ENCODE measurements around the gene TXLNA.

The TXLNA gene

GRCh38 chr1:32223683-32224082, 44.2 kb downstream of the TXLNA start:
- TF ChIP-seq POLR2AphosphoS5 (IDR thresholded peaks at IDR 0.05; ENCODE audit: low read depth, low read length) (no peak), PAX5 (IDR thresholded peaks at IDR 0.05; ENCODE audit: insufficient read depth, low read length, severe bottlenecking) (no peak), TAF1 (IDR thresholded peaks at IDR 0.05; ENCODE audit: low read depth, low read length) (no peak), POU2F2 (IDR thresholded peaks at IDR 0.05; ENCODE audit: low read depth, low read length) (no peak), POLR2A (IDR thresholded peaks at IDR 0.05; ENCODE audit: low read depth, low read length) (no peak)
- DNase-seq (ENCODE audit: insufficient read length, low spot score) = no peak
- FAIRE-seq = no peak

- DNase-seq (ENCODE audit: insufficient read length, low spot score) (no peak), FAIRE-seq (no peak)
- TF ChIP-seq POU2F2 (IDR thresholded peaks at IDR 0.05; ENCODE audit: low read depth, low read length) (no peak), SPI1 (IDR thresholded peaks at IDR 0.05; ENCODE audit: low read depth, low read length) (no peak), POLR2AphosphoS5 (IDR thresholded peaks at IDR 0.05; ENCODE audit: low read depth, low read length) (no peak), POLR2A (IDR thresholded peaks at IDR 0.05; ENCODE audit: low read depth, low read length) (no peak), PAX5 (IDR thresholded peaks at IDR 0.05; ENCODE audit: insufficient read depth, low read length, severe bottlenecking) (no peak), TAF1 (IDR thresholded peaks at IDR 0.05; ENCODE audit: low read depth, low read length) (no peak)
Measured at GRCh38 chr1:32224285-32224684, 44.8 kb downstream of the TXLNA start.

- DNase-seq (ENCODE audit: insufficient read length, low spot score) (no peak), FAIRE-seq (no peak)
- TF ChIP-seq SPI1 (IDR thresholded peaks at IDR 0.05; ENCODE audit: low read depth, low read length) = no peak
- no peak; the same call in 1 of the 2 replicates for TF ChIP-seq POLR2AphosphoS5 (IDR thresholded peaks at IDR 0.05; ENCODE audit: low read depth, low read length)
Measured at GRCh38 chr1:32228771-32229170, 49.3 kb downstream of the TXLNA start.

DNA sequence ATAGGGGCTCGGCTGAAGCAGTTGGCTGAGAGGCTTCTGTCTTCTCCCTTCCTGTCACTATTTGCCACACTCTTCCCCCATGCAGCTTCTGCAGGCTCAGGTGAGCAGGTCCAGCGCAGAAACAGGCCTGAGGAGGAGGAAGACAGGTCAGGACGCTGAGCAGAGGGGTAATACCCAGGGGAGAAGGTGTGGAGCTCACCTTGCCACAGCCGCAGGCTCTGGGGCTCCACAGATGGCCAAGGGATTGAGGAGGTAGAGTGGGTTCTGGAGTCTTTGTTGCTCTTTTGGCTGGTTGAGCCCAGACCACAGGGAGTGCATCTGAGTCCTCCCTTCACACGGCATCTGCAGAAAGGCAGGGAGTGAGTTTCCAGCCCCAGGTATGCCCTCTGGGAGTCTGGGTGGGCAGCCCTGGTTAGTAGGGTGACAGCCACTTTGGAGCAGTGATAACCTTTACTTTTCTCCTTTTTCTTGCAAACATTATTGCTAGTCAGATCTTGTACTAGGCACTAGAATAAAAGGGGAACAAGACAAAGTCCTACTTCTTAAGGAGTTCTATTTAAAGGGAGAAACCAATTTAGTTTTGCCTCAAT, 52.5 kb downstream of the TXLNA start:
- FAIRE-seq (no peak), DNase-seq (ENCODE audit: insufficient read length, low spot score) (no peak)
- TF ChIP-seq POU2F2 (IDR thresholded peaks at IDR 0.05; ENCODE audit: low read depth, low read length) (no peak), POLR2AphosphoS5 (IDR thresholded peaks at IDR 0.05; ENCODE audit: low read depth, low read length) (peak; percentile 72; the same call in 1 of the 2 replicates)

- 0 out of 2 replicates have a peak, but pooled peaks have one; percentile 32 for TF ChIP-seq POLR2AphosphoS5 (IDR thresholded peaks at IDR 0.05; ENCODE audit: low read depth, low read length)
- no peak for TF ChIP-seq POLR2A (IDR thresholded peaks at IDR 0.05; ENCODE audit: low read depth, low read length)
- DNase-seq (ENCODE audit: insufficient read length, low spot score) = no peak
Measured at GRCh38 chr1:32232558-32233304, 53.3 kb downstream of the TXLNA start.

DNA sequence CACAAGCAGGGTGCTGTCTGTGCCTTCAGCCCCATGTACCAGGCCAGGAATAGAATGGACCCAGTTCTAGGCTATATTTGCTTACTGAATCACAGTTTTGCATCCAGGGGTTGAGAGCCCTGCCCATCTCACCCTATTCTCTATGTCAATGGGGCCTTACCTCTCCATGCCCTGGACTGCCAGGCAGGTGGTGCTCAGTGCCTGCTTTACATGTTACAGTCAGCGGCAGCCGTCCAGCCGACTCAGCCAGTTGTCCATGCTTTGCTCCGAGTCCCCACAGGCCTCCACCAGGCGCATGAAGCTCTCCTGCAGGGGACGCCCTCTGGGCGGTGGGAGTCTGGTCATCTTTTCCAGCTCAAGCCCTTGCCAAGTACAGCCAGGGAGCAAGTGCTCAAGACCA, 55.3 kb downstream of the TXLNA start:
- DNase-seq (ENCODE audit: insufficient read length, low spot score) = no peak
- TF ChIP-seq POU2F2 (IDR thresholded peaks at IDR 0.05; ENCODE audit: low read depth, low read length) (no peak), TAF1 (IDR thresholded peaks at IDR 0.05; ENCODE audit: low read depth, low read length) (no peak), SPI1 (IDR thresholded peaks at IDR 0.05; ENCODE audit: low read depth, low read length) (no peak), PAX5 (IDR thresholded peaks at IDR 0.05; ENCODE audit: insufficient read depth, low read length, severe bottlenecking) (no peak), POLR2AphosphoS5 (IDR thresholded peaks at IDR 0.05; ENCODE audit: low read depth, low read length) (no peak), POLR2A (IDR thresholded peaks at IDR 0.05; ENCODE audit: low read depth, low read length) (no peak)
- FAIRE-seq = no peak

More at GRCh38 chr1:32232558-32233304, 53.3 kb downstream of the TXLNA start:
- FAIRE-seq = no peak

GRCh38 chr1:32239337-32239736, 59.9 kb downstream of the TXLNA start:
- no peak for FAIRE-seq
- no peak for DNase-seq (ENCODE audit: insufficient read length, low spot score)
- TF ChIP-seq PAX5 (IDR thresholded peaks at IDR 0.05; ENCODE audit: insufficient read depth, low read length, severe bottlenecking) (no peak), TAF1 (IDR thresholded peaks at IDR 0.05; ENCODE audit: low read depth, low read length) (no peak), POU2F2 (IDR thresholded peaks at IDR 0.05; ENCODE audit: low read depth, low read length) (no peak), POLR2AphosphoS5 (IDR thresholded peaks at IDR 0.05; ENCODE audit: low read depth, low read length) (no peak), SPI1 (IDR thresholded peaks at IDR 0.05; ENCODE audit: low read depth, low read length) (no peak), POLR2A (IDR thresholded peaks at IDR 0.05; ENCODE audit: low read depth, low read length) (no peak)

GRCh38 chr1:32239790-32240139, 60.3 kb downstream of the TXLNA start:
- FAIRE-seq (no peak), DNase-seq (ENCODE audit: insufficient read length, low spot score) (no peak)
- TF ChIP-seq POU2F2 (IDR thresholded peaks at IDR 0.05; ENCODE audit: low read depth, low read length) (no peak), PAX5 (IDR thresholded peaks at IDR 0.05; ENCODE audit: insufficient read depth, low read length, severe bottlenecking) (no peak), POLR2A (IDR thresholded peaks at IDR 0.05; ENCODE audit: low read depth, low read length) (no peak), POLR2AphosphoS5 (IDR thresholded peaks at IDR 0.05; ENCODE audit: low read depth, low read length) (no peak), SPI1 (IDR thresholded peaks at IDR 0.05; ENCODE audit: low read depth, low read length) (no peak), TAF1 (IDR thresholded peaks at IDR 0.05; ENCODE audit: low read depth, low read length) (no peak)

DNA sequence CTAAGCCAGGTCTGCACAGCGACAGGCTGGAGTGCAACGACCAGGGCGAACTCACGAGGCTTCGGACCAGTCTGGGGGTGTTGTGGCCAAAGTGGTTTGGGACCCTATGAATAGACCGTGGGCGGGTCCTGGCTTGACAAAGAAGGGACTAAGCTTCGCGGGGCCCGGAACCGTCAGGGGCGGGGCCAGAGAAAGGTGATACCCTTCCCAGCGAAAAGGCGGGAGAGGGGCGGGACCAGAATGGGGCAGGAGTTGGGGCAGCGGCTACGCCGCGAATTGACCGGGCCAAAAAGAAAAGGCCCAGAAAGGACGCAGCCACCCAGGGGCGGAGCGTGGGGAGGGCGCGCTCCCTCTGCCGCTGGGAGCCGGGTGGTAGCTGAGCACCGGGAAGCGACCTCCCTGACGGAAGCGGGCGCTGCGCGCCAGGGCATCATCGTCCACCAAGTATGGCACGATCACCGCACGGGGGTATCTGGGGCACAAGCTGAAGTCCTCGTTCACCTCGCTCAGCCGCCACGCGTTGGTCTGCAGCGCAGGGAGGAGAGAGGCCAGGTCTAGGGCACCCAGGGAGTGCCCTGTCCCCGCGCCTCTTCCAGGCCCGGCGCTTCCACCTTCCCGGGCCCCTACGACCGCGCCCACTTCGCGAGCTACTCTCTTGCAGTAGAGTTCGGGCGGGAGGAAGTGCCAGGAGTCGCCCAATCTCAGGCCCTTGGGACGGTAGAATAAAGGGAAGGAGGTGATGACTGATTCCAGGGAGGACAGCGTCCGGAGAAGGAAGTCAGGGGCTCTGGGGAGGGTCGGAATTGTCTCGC, 60.9 kb downstream of the TXLNA start:
- TF ChIP-seq SPI1 (IDR thresholded peaks at IDR 0.05; ENCODE audit: low read depth, low read length) (0 out of 2 replicates have a peak, but pooled peaks have one; percentile 33), TAF1 (IDR thresholded peaks at IDR 0.05; ENCODE audit: low read depth, low read length) (no peak)
- FAIRE-seq (peak; percentile 82), DNase-seq (ENCODE audit: insufficient read length, low spot score) (no peak)

Measured in GM12891 (cell line).